ENCODE results near the gene SLC25A21. TPM values are rescaled to one million over a fixed set of nuclear protein-coding genes. Genes with fewer than 3 reads are reported as not detected.
A peak's percentile ranks its signal among the peaks of the same experiment; 100 is the strongest.
"Not testable (repeated sequence)": the region's sequence is repeated elsewhere in the genome, so short reads cannot be mapped to it uniquely, and the experiment has no call there.

The SLC25A21 gene
- total and polyA plus RNA-seq, 2 donors (not counting 1 experiment from before 2014, with no cell fraction given) = 0.50 to 0.62 TPM

GRCh38 chr14:37181441-37181840, 9.0 kb upstream of the SLC25A21 start:
- TF ChIP-seq, protein P1, sequence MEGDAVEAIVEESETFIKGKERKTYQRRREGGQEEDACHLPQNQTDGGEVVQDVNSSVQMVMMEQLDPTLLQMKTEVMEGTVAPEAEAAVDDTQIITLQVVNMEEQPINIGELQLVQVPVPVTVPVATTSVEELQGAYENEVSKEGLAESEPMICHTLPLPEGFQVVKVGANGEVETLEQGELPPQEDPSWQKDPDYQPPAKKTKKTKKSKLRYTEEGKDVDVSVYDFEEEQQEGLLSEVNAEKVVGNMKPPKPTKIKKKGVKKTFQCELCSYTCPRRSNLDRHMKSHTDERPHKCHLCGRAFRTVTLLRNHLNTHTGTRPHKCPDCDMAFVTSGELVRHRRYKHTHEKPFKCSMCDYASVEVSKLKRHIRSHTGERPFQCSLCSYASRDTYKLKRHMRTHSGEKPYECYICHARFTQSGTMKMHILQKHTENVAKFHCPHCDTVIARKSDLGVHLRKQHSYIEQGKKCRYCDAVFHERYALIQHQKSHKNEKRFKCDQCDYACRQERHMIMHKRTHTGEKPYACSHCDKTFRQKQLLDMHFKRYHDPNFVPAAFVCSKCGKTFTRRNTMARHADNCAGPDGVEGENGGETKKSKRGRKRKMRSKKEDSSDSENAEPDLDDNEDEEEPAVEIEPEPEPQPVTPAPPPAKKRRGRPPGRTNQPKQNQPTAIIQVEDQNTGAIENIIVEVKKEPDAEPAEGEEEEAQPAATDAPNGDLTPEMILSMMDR (conservative IDR thresholded peaks at IDR 0.05 in 1 of 2, IDR thresholded peaks at IDR 0.05 in 1 of 2; ENCODE audit: low read depth in 1 of 2, low read length in 2 of 2) = no peak
- TF ChIP-seq EZH2 (IDR thresholded peaks at IDR 0.05; ENCODE audit: low read length, missing control alignments) = no peak
- H3K4me2 ChIP-seq (ENCODE audit: extremely low read depth, insufficient read depth, low read length) = no peak overlapping the region
- H3K9me3 ChIP-seq (ENCODE audit: control insufficient read depth, insufficient read depth, low read depth, low read length) = no peaks in the 10 kb centered on the region
- H3K27ac ChIP-seq (ENCODE audit: insufficient read depth, low read length) = no peak overlapping the region
- H3K79me2 ChIP-seq (ENCODE audit: control insufficient read depth, insufficient read depth, low read length) = no peaks in the 10 kb centered on the region
- H3K27me3 ChIP-seq (ENCODE audit: control insufficient read depth, insufficient read depth, low read length) = no peaks in the 10 kb centered on the region
- no peaks in the 10 kb centered on the region for H4K20me1 ChIP-seq (ENCODE audit: control insufficient read depth, extremely low read depth, insufficient read depth, low read length)
- no peak overlapping the region for H3K9ac ChIP-seq (ENCODE audit: insufficient read depth, low read length)
- H3K4me3 ChIP-seq (replicated peaks in 1 of 4; ENCODE audit: control extremely low read depth in 1 of 4, insufficient read depth in 1 of 4, low read depth in 3 of 4, low read length in 4 of 4) = no peak overlapping the region
- H2AFZ ChIP-seq (ENCODE audit: low read length) = no peak overlapping the region
- H3K36me3 ChIP-seq (ENCODE audit: control insufficient read depth, insufficient read depth, low read length) = no peaks in the 10 kb centered on the region
- H3K4me1 ChIP-seq (ENCODE audit: control insufficient read depth, extremely low read depth, insufficient read depth, low read length) = no peaks in the 10 kb centered on the region
- DNase-seq (ENCODE audit: low read depth in 2 of 2) = no peak

DNA sequence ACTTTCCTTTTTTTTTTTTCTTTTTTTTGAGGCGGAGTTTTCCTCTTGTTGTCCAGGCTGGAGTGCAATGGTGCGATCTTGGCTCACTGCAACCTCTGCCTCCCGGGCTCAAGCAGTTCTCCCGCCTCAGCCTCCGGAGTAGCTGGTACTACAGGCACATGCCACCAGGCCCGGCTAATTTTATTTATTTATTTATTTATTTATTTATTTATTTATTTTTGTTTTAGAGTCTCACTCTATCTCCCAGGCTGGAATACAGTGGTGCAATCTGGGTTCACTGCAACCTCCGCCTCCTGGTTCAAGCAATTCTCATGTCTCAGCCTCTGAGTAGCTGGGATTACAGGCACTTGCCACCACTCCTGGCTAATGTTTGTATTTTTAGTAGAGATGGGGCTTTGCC, 8.5 kb upstream of the SLC25A21 start:
- not testable (repeated sequence) for H3K36me3 ChIP-seq (ENCODE audit: control insufficient read depth, insufficient read depth, low read length); H3K79me2 ChIP-seq (ENCODE audit: control insufficient read depth, insufficient read depth, low read length); H3K27me3 ChIP-seq (ENCODE audit: control insufficient read depth, insufficient read depth, low read length); H3K9me3 ChIP-seq (ENCODE audit: control insufficient read depth, insufficient read depth, low read depth, low read length); H3K4me3 ChIP-seq (replicated peaks in 1 of 4; ENCODE audit: control extremely low read depth in 1 of 4, insufficient read depth in 1 of 4, low read depth in 3 of 4, low read length in 4 of 4); H4K20me1 ChIP-seq (ENCODE audit: control insufficient read depth, extremely low read depth, insufficient read depth, low read length); DNase-seq (ENCODE audit: low read depth in 2 of 2); H3K4me2 ChIP-seq (ENCODE audit: extremely low read depth, insufficient read depth, low read length); H3K4me1 ChIP-seq (ENCODE audit: control insufficient read depth, extremely low read depth, insufficient read depth, low read length); H2AFZ ChIP-seq (ENCODE audit: low read length); H3K27ac ChIP-seq (ENCODE audit: insufficient read depth, low read length); H3K9ac ChIP-seq (ENCODE audit: insufficient read depth, low read length)

GRCh38 chr14:37179896-37180502, 7.6 kb upstream of the SLC25A21 start:
- no peak overlapping the region for H3K4me2 ChIP-seq (ENCODE audit: extremely low read depth, insufficient read depth, low read length)
- peak in 1 of 2 donors; percentile 26 for DNase-seq (ENCODE audit: low read depth in 2 of 2)
- H4K20me1 ChIP-seq (ENCODE audit: control insufficient read depth, extremely low read depth, insufficient read depth, low read length) = no peaks in the 10 kb centered on the region
- H3K4me1 ChIP-seq (ENCODE audit: control insufficient read depth, extremely low read depth, insufficient read depth, low read length) = no peaks in the 10 kb centered on the region
- no peak overlapping the region for H2AFZ ChIP-seq (ENCODE audit: low read length)
- no peak for TF ChIP-seq EZH2 (IDR thresholded peaks at IDR 0.05; ENCODE audit: low read length, missing control alignments)
- TF ChIP-seq, protein P1 (conservative IDR thresholded peaks at IDR 0.05 in 1 of 2, IDR thresholded peaks at IDR 0.05 in 1 of 2; ENCODE audit: low read depth in 1 of 2, low read length in 2 of 2) = no peak
- no peaks in the 10 kb centered on the region for H3K36me3 ChIP-seq (ENCODE audit: control insufficient read depth, insufficient read depth, low read length)
- H3K27me3 ChIP-seq (ENCODE audit: control insufficient read depth, insufficient read depth, low read length) = no peaks in the 10 kb centered on the region
- H3K9ac ChIP-seq (ENCODE audit: insufficient read depth, low read length) = no peak overlapping the region
- no peak overlapping the region for H3K27ac ChIP-seq (ENCODE audit: insufficient read depth, low read length)
- H3K79me2 ChIP-seq (ENCODE audit: control insufficient read depth, insufficient read depth, low read length) = no peaks in the 10 kb centered on the region
- no peak overlapping the region for H3K4me3 ChIP-seq (replicated peaks in 1 of 4; ENCODE audit: control extremely low read depth in 1 of 4, insufficient read depth in 1 of 4, low read depth in 3 of 4, low read length in 4 of 4)
- H3K9me3 ChIP-seq (ENCODE audit: control insufficient read depth, insufficient read depth, low read depth, low read length) = no peaks in the 10 kb centered on the region
